T-helper 1 cell treated with Interleukin-12 subunit alpha and Interleukin-12 subunit beta and Interleukin-4 antibody, amounts not matched to agents 30 μg/mL and 1 μg/mL, for 36 hours (primary cell): ENCODE measurements around the gene TTC23.
"Not testable (repeated sequence)": the region's sequence is repeated elsewhere in the genome, so short reads cannot be mapped to it uniquely, and the experiment has no call there.

Source experiments
- H3K27ac Mint-ChIP-seq: one replicate; pipeline ENCODE4 v1.8.0; 2021; ENCODE audit warnings: mild to moderate bottlenecking, mixed read lengths
- H3K27me3 Mint-ChIP-seq: one replicate; pipeline ENCODE4 v1.8.0; 2021; ENCODE audit warnings: low read depth, mixed read lengths
- H3K36me3 Mint-ChIP-seq: one replicate; pipeline ENCODE4 v1.8.0; 2021; ENCODE audit warnings: low read depth, mixed read lengths
- H3K4me1 Mint-ChIP-seq: one replicate; pipeline ENCODE4 v1.8.0; 2021; ENCODE audit warnings: low read depth, mixed read lengths
- H3K4me3 Mint-ChIP-seq: one replicate; pipeline ENCODE4 v1.8.0; 2021; ENCODE audit warnings: mild to moderate bottlenecking, moderate library complexity, mixed read lengths
- H3K9me3 Mint-ChIP-seq: one replicate; pipeline ENCODE4 v1.8.0; 2021; ENCODE audit warnings: mixed read lengths

TTC23 gene

GRCh38 chr15:99113547-99114271 is 135.7 kb downstream of the TTC23 start:
- H3K9me3 Mint-ChIP-seq = no peaks in the 10 kb centered on the region
- peaks cover 12% of the 10 kb centered on the region for H3K4me1 Mint-ChIP-seq
- no peak overlapping the region for H3K27ac Mint-ChIP-seq
- no peak overlapping the region for H3K4me3 Mint-ChIP-seq
- peaks cover 9% of the 10 kb centered on the region for H3K27me3 Mint-ChIP-seq
- H3K36me3 Mint-ChIP-seq = peaks cover 4% of the 10 kb centered on the region

GRCh38 chr15:99111641-99112040 is 137.7 kb downstream of the TTC23 start:
- Mint-ChIP-seq H3K27me3 (peaks cover 18% of the 10 kb centered on the region), H3K4me1 (peaks cover 20% of the 10 kb centered on the region)
- H3K36me3 Mint-ChIP-seq, H3K9me3 Mint-ChIP-seq, H3K27ac Mint-ChIP-seq, H3K4me3 Mint-ChIP-seq: not testable (repeated sequence)

DNA sequence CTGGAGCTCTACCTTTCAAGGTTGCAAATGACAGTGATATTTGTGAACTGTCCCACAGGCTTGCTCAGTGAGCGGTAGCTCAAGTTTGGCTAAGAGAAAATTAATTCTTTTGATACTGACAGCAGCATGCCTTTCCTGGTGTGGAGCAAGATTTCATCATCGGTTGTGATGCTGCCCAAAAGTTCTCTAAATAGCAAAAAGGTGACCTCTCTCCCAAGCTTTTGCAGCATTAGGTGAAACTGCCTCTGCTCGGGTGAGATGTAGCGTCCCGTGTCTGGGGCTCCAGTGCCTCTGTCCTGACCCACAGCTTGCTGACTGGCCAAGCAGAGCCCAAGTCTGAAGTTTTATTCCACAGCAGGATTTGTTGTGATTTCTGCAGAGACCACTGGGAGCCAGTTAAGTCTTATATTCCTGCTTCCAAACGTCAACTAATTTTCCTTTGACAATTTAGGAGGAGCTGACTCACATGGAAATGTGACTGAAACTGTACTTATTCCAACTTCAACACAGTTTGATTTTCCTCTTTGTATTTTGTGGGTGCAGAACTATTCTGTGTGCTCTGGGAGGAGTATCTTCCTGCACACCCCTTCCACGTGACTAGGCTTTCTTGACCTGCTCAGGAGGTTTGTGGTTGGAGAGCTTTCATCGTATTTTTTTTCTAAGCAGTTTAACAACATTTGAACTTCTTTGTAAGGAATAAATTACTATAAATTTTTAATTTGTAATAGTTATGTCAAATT is 138.6 kb downstream of the TTC23 start:
- Mint-ChIP-seq H3K4me3 (no peak overlapping the region), H3K36me3 (no peaks in the 10 kb centered on the region), H3K27ac (no peak overlapping the region), H3K27me3 (peaks cover 23% of the 10 kb centered on the region), H3K9me3 (no peaks in the 10 kb centered on the region), H3K4me1 (peaks cover 25% of the 10 kb centered on the region)

DNA sequence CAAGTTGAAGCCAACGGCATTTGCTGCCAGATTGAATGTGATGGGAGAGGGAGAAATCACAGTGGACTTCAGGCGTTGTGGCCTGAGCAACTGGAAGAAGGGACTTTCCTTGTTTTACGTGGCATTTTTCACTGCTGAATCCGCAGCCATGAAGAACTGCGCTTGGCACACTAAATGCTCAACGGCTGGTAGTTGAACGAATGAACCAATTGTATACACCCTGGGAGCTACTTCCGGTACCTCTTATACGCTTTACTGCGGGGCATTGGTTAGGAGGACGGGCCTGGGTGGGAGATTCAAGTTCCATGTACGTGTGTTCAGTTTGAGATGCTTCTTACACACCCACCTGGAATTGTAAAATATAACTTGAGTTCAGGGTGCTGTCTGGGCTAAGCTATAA is 139.3 kb downstream of the TTC23 start:
- Mint-ChIP-seq H3K27ac (no peak overlapping the region), H3K9me3 (no peaks in the 10 kb centered on the region), H3K4me3 (no peak overlapping the region), H3K4me1 (peaks cover 25% of the 10 kb centered on the region), H3K36me3 (no peaks in the 10 kb centered on the region), H3K27me3 (peaks cover 23% of the 10 kb centered on the region)

GRCh38 chr15:99109555-99110021 is 139.8 kb downstream of the TTC23 start:
- Mint-ChIP-seq H3K4me3 (no peak overlapping the region), H3K9me3 (no peaks in the 10 kb centered on the region), H3K27ac (no peak overlapping the region), H3K27me3 (peaks cover 23% of the 10 kb centered on the region), H3K4me1 (peaks cover 25% of the 10 kb centered on the region), H3K36me3 (no peaks in the 10 kb centered on the region)

- H3K27ac Mint-ChIP-seq = no peak overlapping the region
- no peaks in the 10 kb centered on the region for H3K36me3 Mint-ChIP-seq
- H3K4me1 Mint-ChIP-seq = peaks cover 25% of the 10 kb centered on the region
- peaks cover 23% of the 10 kb centered on the region for H3K27me3 Mint-ChIP-seq
- H3K9me3 Mint-ChIP-seq = no peaks in the 10 kb centered on the region
- H3K4me3 Mint-ChIP-seq = no peak overlapping the region
Measured at GRCh38 chr15:99108993-99109392, 140.4 kb downstream of the TTC23 start.

GRCh38 chr15:99106417-99107220 is 142.8 kb downstream of the TTC23 start:
- Mint-ChIP-seq H3K9me3 (no peaks in the 10 kb centered on the region), H3K4me1 (peaks cover 25% of the 10 kb centered on the region), H3K36me3 (no peaks in the 10 kb centered on the region), H3K4me3 (peak overlapping the region; percentile 70), H3K27ac (peak overlapping the region; percentile 72), H3K27me3 (peaks cover 43% of the 10 kb centered on the region)

DNA sequence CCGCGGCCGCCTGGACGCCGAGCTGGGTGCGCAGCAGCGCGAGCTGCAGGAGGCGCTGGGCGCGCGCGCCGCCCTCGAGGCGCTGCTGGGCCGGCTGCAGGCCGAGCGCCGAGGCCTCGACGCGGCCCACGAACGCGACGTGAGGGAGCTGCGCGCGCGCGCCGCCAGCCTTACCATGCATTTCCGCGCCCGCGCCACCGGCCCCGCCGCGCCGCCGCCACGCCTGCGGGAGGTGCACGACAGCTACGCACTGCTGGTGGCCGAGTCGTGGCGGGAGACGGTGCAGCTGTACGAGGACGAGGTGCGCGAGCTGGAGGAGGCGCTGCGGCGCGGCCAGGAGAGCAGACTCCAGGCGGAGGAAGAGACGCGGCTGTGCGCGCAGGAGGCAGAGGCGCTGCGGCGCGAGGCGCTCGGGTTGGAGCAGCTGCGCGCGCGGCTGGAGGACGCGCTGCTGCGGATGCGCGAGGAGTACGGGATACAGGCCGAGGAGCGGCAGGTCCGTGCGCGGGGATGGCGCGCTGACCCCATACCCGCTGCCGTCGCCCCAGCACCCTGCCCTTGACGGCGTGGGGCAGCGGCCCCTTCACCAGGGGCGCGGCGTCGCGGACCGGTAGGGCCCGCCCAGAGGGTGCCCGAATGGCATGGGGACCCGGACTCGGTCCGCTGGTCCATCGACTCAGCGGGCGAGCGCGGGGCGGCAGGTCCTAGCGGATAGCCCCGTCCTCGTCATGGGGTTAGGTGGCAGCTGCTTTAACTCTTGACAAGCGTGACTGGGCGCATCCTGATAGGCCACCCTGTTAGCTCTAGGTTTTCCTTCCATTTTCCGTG is 143.7 kb downstream of the TTC23 start:
- Mint-ChIP-seq H3K27ac (peak overlapping the region; percentile 72), H3K36me3 (no peaks in the 10 kb centered on the region), H3K27me3 (peaks cover 47% of the 10 kb centered on the region), H3K4me3 (peak overlapping the region; percentile 70), H3K4me1 (peaks cover 22% of the 10 kb centered on the region), H3K9me3 (no peaks in the 10 kb centered on the region)

GRCh38 chr15:99104788-99105513 is 144.4 kb downstream of the TTC23 start, which contains the start of gene SYNM:
TSS of gene SYNM (plus strand) at chr15:99105080. CDS start at chr15:99105200, 120 bp downstream.
- no peak within 1 kb of the TSS for H3K27ac Mint-ChIP-seq
- peak within 1 kb of the TSS; percentile 58 for H3K4me3 Mint-ChIP-seq
- H3K36me3 Mint-ChIP-seq = no peaks in the 10 kb centered on the region
- no peaks in the 10 kb centered on the region for H3K9me3 Mint-ChIP-seq
- H3K4me1 Mint-ChIP-seq = peaks cover 23% of the 10 kb centered on the region
- H3K27me3 Mint-ChIP-seq = peaks cover 53% of the 10 kb centered on the region

DNA sequence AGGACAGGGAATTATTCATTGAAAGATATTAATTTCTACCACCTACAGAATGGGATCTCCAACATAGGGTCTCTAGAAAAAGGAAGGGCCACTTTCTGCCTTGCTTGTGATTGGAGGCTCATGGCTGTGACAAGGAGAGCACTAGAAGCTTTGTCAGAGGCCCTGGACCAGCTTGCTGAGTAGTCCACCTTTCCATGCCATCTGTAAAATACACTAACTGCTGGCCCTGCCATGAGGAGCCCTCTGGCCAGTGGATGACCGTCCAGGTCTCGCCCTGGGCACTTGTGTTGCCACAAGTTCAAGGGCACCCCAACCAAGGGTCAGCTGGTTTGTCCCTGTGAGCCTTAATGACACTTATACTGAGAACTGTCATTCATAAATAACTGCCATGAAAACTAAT is 146.1 kb downstream of the TTC23 start:
- H3K4me1 Mint-ChIP-seq = peaks cover 14% of the 10 kb centered on the region
- no peak overlapping the region for H3K27ac Mint-ChIP-seq
- H3K36me3 Mint-ChIP-seq = no peaks in the 10 kb centered on the region
- H3K9me3 Mint-ChIP-seq = no peaks in the 10 kb centered on the region
- H3K27me3 Mint-ChIP-seq = peaks cover 54% of the 10 kb centered on the region
- peak overlapping the region; percentile 25 for H3K4me3 Mint-ChIP-seq

- Mint-ChIP-seq H3K27ac (no peak overlapping the region), H3K36me3 (no peaks in the 10 kb centered on the region), H3K4me3 (no peak overlapping the region), H3K27me3 (peaks cover 56% of the 10 kb centered on the region), H3K4me1 (peaks cover 12% of the 10 kb centered on the region), H3K9me3 (no peaks in the 10 kb centered on the region)
Measured at GRCh38 chr15:99102332-99103235, 146.8 kb downstream of the TTC23 start.

- Mint-ChIP-seq H3K4me3 (no peak overlapping the region), H3K27me3 (peaks cover 51% of the 10 kb centered on the region), H3K36me3 (no peaks in the 10 kb centered on the region), H3K4me1 (peaks cover 6% of the 10 kb centered on the region), H3K27ac (no peak overlapping the region), H3K9me3 (no peaks in the 10 kb centered on the region)
Measured at GRCh38 chr15:99101501-99101900, 147.9 kb downstream of the TTC23 start.
